Heart left ventricle (tissue), 16 donors: ENCODE data around the gene PSMD7. TPM values are rescaled to one million over a fixed set of nuclear protein-coding genes. Genes with fewer than 3 reads are reported as not detected.

Experiments used
- ATAC-seq, 4 donors: fragments of 200-7000 bp; cut with Tn5 transposase; one replicate each; pipeline ENCODE4 v1.9.1; 2020 to 2022; ENCODE audit warnings: moderate library complexity in 4 of 4, mild to moderate bottlenecking in 3 of 4, moderate number of reproducible peaks in 1 of 4
- DNase-seq, 5 donors: peaks; one replicate each; pipeline ENCODE4 v3.0.0-alpha.2; 2020
- H3K27ac ChIP-seq, 12 donors: fragments of 200-600 bp; sonication (generic) in 4 of 12; one replicate each; pipeline versions ENCODE4 v1.5.0 to v1.8.0; 2016 to 2022; ENCODE audit warnings: mild to moderate bottlenecking in 2 of 12
- H3K27me3 ChIP-seq, 9 donors: fragments of 200-600 bp; sonication (generic) in 2 of 9; one replicate each; pipeline versions ENCODE4 v1.5.1 to v1.8.0; 2016 to 2022; ENCODE audit warnings: mild to moderate bottlenecking in 3 of 9
- H3K36me3 ChIP-seq, 9 donors: fragments of 200-600 bp; sonication (generic) in 2 of 9; one replicate each; pipeline versions ENCODE4 v1.5.0 to v1.8.0; 2018 to 2022; ENCODE audit warnings: mild to moderate bottlenecking in 2 of 9
- H3K4me1 ChIP-seq, 12 donors: fragments of 200-600 bp; sonication (generic) in 4 of 12; one replicate each; pipeline versions ENCODE4 v1.5.0 to v1.8.0; 2016 to 2022; ENCODE audit warnings: mild to moderate bottlenecking in 3 of 12
- H3K4me3 ChIP-seq, 12 donors: fragments of 200-600 bp; sonication (generic) in 4 of 12; one replicate each; pipeline versions ENCODE4 v1.5.0 to v1.8.0; 2017 to 2022; ENCODE audit warnings: mild to moderate bottlenecking in 9 of 12, moderate library complexity in 4 of 12
- H3K9me3 ChIP-seq, 12 donors: fragments of 200-600 bp; sonication (generic) in 4 of 12; one replicate each; pipeline versions ENCODE4 v1.5.0 to v1.8.0; 2016 to 2022; ENCODE audit warnings: mild to moderate bottlenecking in 1 of 12
- CTCF ChIP-seq, 12 donors: fragments of 200-600 bp; sonication (generic) in 4 of 12; IDR thresholded peaks; one replicate each; pipeline versions ENCODE4 v1.5.0 to v1.8.0; 2018 to 2022; ENCODE audit warnings: antibody characterized with exemption in 12 of 12, mild to moderate bottlenecking in 5 of 12
- POLR2A ChIP-seq, 2 donors: fragments of 450-650 bp; IDR thresholded peaks; one replicate each; pipeline ENCODE4 v1.6.1; 2017; ENCODE audit warnings: antibody characterized with exemption in 2 of 2, mild to moderate bottlenecking in 2 of 2, moderate library complexity in 2 of 2
- WGBS, 4 donors: extraction: QIAGEN DNeasy Blood & Tissue Kit in 2 of 4; methylation state at CpG; one replicate each; pipeline versions ENCODE4 v1.1.5 to v1.1.7; 2013 to 2018; 5-methylcytosine and 5-hydroxymethylcytosine counted together
- intact Hi-C, 10 donors: fragments of 100-400 bp; cut with DNase I; formaldehyde crosslinking; loops; one replicate each; pipeline versions ENCODE4 v1.11.1 to v1.14.2; 2022
- polyA plus RNA-seq, 2 donors: library from polyadenylated mRNA; stranded (reverse); fragments of 200-250 nt; gene quantifications; one replicate each; pipeline ENCODE4 v1.2.3, GENCODE V29; 2013
- total RNA-seq, 9 donors: library from RNA; depleted of rRNA in 2 of 9; stranded (reverse); fragments of >200 nt in 2 of 9; fragmentation: NEBNext Ultra II Directional in 3 of 9; extraction: Animal tissue kit (Norgen Biotek cat#: 25700) in 3 of 9; gene quantifications; one replicate each; pipeline versions ENCODE4 v1.1.0 to v1.2.4, GENCODE V29; 2016 to 2023
- donor health status: ischemic (EF 13 %, LVEDD 7.1; RV severe dilation, severe dysfunction).
- donor health status: healthy with polysubstance abuse.
- donor health status: DM: no; HTN: yes; CAD: no.
- donor health status: DM: no; HTN: no; CAD: no.
- donor health status: ischemic (EF 25% LVEDD 6.9; RV normal size, moderate dysfunction).
- donor health status: ischemic (EF 25% LVEDD 5.7; RV mildly dilated, moderate dysfunction).
- donor health status: healthy.
- donor health status: DM: yes; HTN: yes; CAD: no.
- donor health status: ischemic (EF 35%, LVEDD 5.7; RV mildly dilated, moderate dysfunction).
- donor health status: nonischemic (EF 11% LVEDD 7.7; RV severe dilation, severe dysfunction).
- donor health status: DM: yes; HTN: yes; CAD: no.
- donor health status: PGD.
- donor health status: ischemic (EF 29% LVEDD 5.4; RV normal size, mild dysfunction).
- donor health status: nonischemic (EF 23%, LVEDD 6.1; RV moderate dilation, normal function).

Gene PSMD7
- total and polyA plus RNA-seq, 11 donors: 74.1 to 226 (median 131) TPM

- H3K4me1 ChIP-seq: peaks cover 0 to 5% (median 2%) of the 10 kb centered on the region in 12 donors
- H3K27me3 ChIP-seq: no peaks in the 10 kb centered on the region
- ATAC-seq (no peak), DNase-seq (no peak)
- H3K9me3 ChIP-seq: peaks cover 0 to 16% (median 7%) of the 10 kb centered on the region in 12 donors
- no peak overlapping the region for H3K27ac ChIP-seq
- TF ChIP-seq POLR2A (IDR thresholded peaks at IDR 0.05): no peak
- TF ChIP-seq CTCF (IDR thresholded peaks at IDR 0.05): no peak
- no peaks in the 10 kb centered on the region for H3K36me3 ChIP-seq
- intact Hi-C loops: no loop called here
- H3K4me3 ChIP-seq: no peak overlapping the region
These were observed 6.3 kb upstream of the PSMD7 start for GRCh38 chr16:74290356-74290755.

GRCh38 chr16:74291176-74291575, 5.4 kb upstream of the PSMD7 start:
- DNase-seq: no peak
- Histone ChIP-seq H3K9me3 (peaks cover 0 to 16% (median 7%) of the 10 kb centered on the region in 12 donors), H3K36me3 (no peaks in the 10 kb centered on the region), H3K4me3 (no peak overlapping the region), H3K27ac (no peak overlapping the region), H3K4me1 (peaks cover 0 to 12% (median 7%) of the 10 kb centered on the region in 12 donors), H3K27me3 (no peaks in the 10 kb centered on the region)
- intact Hi-C loops: no loop called here
- WGBS, 4 donors: 93 to 96% (median 94%) methylated on average over 5 of the region's 5 CpGs
- TF ChIP-seq CTCF (IDR thresholded peaks at IDR 0.05) (no peak), POLR2A (IDR thresholded peaks at IDR 0.05) (no peak)
- ATAC-seq: no peak

- DNase-seq (no peak), ATAC-seq (no peak)
- Histone ChIP-seq H3K4me3 (no peak overlapping the region), H3K4me1 (peaks cover 0 to 12% (median 7%) of the 10 kb centered on the region in 12 donors), H3K36me3 (no peaks in the 10 kb centered on the region), H3K27me3 (no peaks in the 10 kb centered on the region), H3K27ac (no peak overlapping the region), H3K9me3 (peaks cover 0 to 16% (median 7%) of the 10 kb centered on the region in 12 donors)
- 89 to 100% (median 96%) methylated on average over 1 of the region's 1 CpG for WGBS, 4 donors
- no peak for TF ChIP-seq CTCF (IDR thresholded peaks at IDR 0.05)
- no peak for TF ChIP-seq POLR2A (IDR thresholded peaks at IDR 0.05)
- intact Hi-C loops: no loop called here
These were observed 4.9 kb upstream of the PSMD7 start for GRCh38 chr16:74291577-74292208.

GRCh38 chr16:74296104-74296431, 546 bp upstream of the PSMD7 start:
- ATAC-seq: peak in 2 of 4 donors; percentile 2 to 3
- Histone ChIP-seq H3K9me3 (peaks cover 0 to 14% (median 7%) of the 10 kb centered on the region in 12 donors), H3K4me1 (peaks cover 5 to 45% (median 31%) of the 10 kb centered on the region in 12 donors), H3K27ac (peak overlapping the region; percentile 81 to 98 (median 93)), H3K36me3 (peaks cover 0 to 30% (median 22%) of the 10 kb centered on the region in 9 donors), H3K27me3 (no peaks in the 10 kb centered on the region), H3K4me3 (peak overlapping the region; percentile 71 to 97 (median 86))
- no peak for TF ChIP-seq CTCF (IDR thresholded peaks at IDR 0.05)
- TF ChIP-seq POLR2A (IDR thresholded peaks at IDR 0.05): no peak
- no peak for DNase-seq
- 1 to 5% (median 2%) methylated on average over 9 of the region's 9 CpGs for WGBS, 4 donors
- intact Hi-C loops: no loop called here
